GM21723 (cell line): ENCODE data around the gene TBC1D12.
"Not testable (repeated sequence)": the region's sequence is repeated elsewhere in the genome, so short reads cannot be mapped to it uniquely, and the experiment has no call there.

Experiments used
- ATAC-seq: cut with Tn5 transposase; IDR thresholded peaks from one replicate; pipeline ENCODE4 v1.9.1; 2021; ENCODE audit warnings: mild to moderate bottlenecking, moderate library complexity; ENCODE audit not compliant: unreplicated experiment

TBC1D12 gene

GRCh38 chr10:94402204-94402842 is at the start of gene TBC1D12:
Gene TBC1D12, plus strand, starts transcription at chr10:94402541. Its CDS starts 73 bp downstream, at chr10:94402614.
- ATAC-seq: peak; percentile 60

GRCh38 chr10:94353336-94353735 is 49.0 kb upstream of the TBC1D12 start:
- no peak for ATAC-seq

GRCh38 chr10:94355841-94356240 is 46.5 kb upstream of the TBC1D12 start:
- ATAC-seq: no peak

- ATAC-seq: no peak
These were observed 45.1 kb upstream of the TBC1D12 start for GRCh38 chr10:94357193-94357592.

GRCh38 chr10:94358480-94358879 is 43.9 kb upstream of the TBC1D12 start:
- no peak for ATAC-seq

GRCh38 chr10:94361171-94361794 is 41.1 kb upstream of the TBC1D12 start:
- no peak for ATAC-seq

GRCh38 chr10:94362360-94363250 is 39.7 kb upstream of the TBC1D12 start, which contains the start of gene NOC3L:
Gene NOC3L, minus strand, starts transcription at chr10:94362939. Its CDS starts 101 bp downstream, at chr10:94362838.
- peak; percentile 100 for ATAC-seq

GRCh38 chr10:94363251-94363565 is 39.1 kb upstream of the TBC1D12 start:
- no peak for ATAC-seq

GRCh38 chr10:94364482-94364881 is 37.9 kb upstream of the TBC1D12 start:
- ATAC-seq: no peak

- ATAC-seq: no peak
These were observed 36.0 kb upstream of the TBC1D12 start for GRCh38 chr10:94366382-94366781.

GRCh38 chr10:94370501-94370900 is 31.8 kb upstream of the TBC1D12 start:
- no peak for ATAC-seq

GRCh38 chr10:94375374-94375773 is 27.0 kb upstream of the TBC1D12 start:
- ATAC-seq: no peak

GRCh38 chr10:94376865-94377264 is 25.5 kb upstream of the TBC1D12 start:
- ATAC-seq: no peak

GRCh38 chr10:94383530-94383929 is 18.8 kb upstream of the TBC1D12 start:
- ATAC-seq: no peak

- ATAC-seq: not testable (repeated sequence)
These were observed 16.6 kb upstream of the TBC1D12 start for GRCh38 chr10:94385733-94386132.

- not testable (repeated sequence) for ATAC-seq
These were observed 10.2 kb upstream of the TBC1D12 start for GRCh38 chr10:94392117-94392516.

GRCh38 chr10:94397549-94398370 is 4.6 kb upstream of the TBC1D12 start:
- ATAC-seq: no peak

GRCh38 chr10:94398762-94399161 is 3.6 kb upstream of the TBC1D12 start:
- no peak for ATAC-seq

GRCh38 chr10:94402843-94403379 is 570 bp downstream of the TBC1D12 start:
- peak; percentile 39 for ATAC-seq

GRCh38 chr10:94403380-94404213 is 1.3 kb downstream of the TBC1D12 start:
- ATAC-seq: peak; percentile 72
